ENCODE measurements around the gene JUNB.

DNA sequence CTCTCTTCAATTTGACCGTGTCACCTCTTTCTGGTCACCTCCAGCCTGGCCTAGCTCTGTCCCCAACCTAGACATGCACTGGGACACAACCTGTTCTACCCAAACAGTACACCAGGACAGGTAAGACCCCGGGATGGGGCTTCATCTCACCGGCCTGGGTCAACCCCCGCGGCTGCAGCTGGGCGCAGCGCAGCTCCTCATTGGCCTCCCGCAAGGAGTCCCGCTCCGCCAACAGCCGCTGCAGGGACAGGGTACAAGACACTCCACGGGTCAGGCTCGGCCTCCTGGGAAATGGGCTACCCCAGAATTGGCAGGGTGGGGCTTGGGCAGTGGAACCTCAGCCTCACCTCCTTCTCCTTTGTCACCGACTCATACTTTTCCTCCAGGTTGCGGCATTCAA lies 23.6 kb upstream of the JUNB start:
- TF ChIP-seq, protein P1, sequence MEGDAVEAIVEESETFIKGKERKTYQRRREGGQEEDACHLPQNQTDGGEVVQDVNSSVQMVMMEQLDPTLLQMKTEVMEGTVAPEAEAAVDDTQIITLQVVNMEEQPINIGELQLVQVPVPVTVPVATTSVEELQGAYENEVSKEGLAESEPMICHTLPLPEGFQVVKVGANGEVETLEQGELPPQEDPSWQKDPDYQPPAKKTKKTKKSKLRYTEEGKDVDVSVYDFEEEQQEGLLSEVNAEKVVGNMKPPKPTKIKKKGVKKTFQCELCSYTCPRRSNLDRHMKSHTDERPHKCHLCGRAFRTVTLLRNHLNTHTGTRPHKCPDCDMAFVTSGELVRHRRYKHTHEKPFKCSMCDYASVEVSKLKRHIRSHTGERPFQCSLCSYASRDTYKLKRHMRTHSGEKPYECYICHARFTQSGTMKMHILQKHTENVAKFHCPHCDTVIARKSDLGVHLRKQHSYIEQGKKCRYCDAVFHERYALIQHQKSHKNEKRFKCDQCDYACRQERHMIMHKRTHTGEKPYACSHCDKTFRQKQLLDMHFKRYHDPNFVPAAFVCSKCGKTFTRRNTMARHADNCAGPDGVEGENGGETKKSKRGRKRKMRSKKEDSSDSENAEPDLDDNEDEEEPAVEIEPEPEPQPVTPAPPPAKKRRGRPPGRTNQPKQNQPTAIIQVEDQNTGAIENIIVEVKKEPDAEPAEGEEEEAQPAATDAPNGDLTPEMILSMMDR (IDR thresholded peaks at IDR 0.05), result no peak
- TF ChIP-seq POLR2A (IDR thresholded peaks at IDR 0.05), result no peak

Data from heart left ventricle (tissue), 13 donors.